GM11168 (cell line): ENCODE data around the gene GRAMD4.

ENCODE experiments used
- in situ Hi-C: fragments of 300-500 bp; cut with MboI; formaldehyde crosslinking; loops from one replicate; pipeline ENCODE4 v1.12.0; 2022; ENCODE audit warnings: low sequenced_read_pairs; ENCODE audit not compliant: unreplicated experiment

GRAMD4 gene

GRCh38 chr22:46703171-46703995 is 83.2 kb downstream of the GRAMD4 start:
- in situ Hi-C loops = no loop called here

GRCh38 chr22:46703996-46704370 is 83.8 kb downstream of the GRAMD4 start:
- in situ Hi-C loops = no loop called here

GRCh38 chr22:46706060-46706459 is 85.9 kb downstream of the GRAMD4 start:
- in situ Hi-C loops = no loop called here

- in situ Hi-C loops = no loop called here
Measured at GRCh38 chr22:46707305-46707704, 87.1 kb downstream of the GRAMD4 start.

- in situ Hi-C loops = no loop called here
Measured at GRCh38 chr22:46707827-46708570, 87.8 kb downstream of the GRAMD4 start.

- in situ Hi-C loops = no loop called here
Measured at GRCh38 chr22:46708766-46709330, 88.7 kb downstream of the GRAMD4 start.

GRCh38 chr22:46710806-46711205 is 90.6 kb downstream of the GRAMD4 start:
- in situ Hi-C loops = no loop called here

- in situ Hi-C loops = no loop called here
Measured at GRCh38 chr22:46712288-46712687, 92.1 kb downstream of the GRAMD4 start.

- in situ Hi-C loops = no loop called here
Measured at GRCh38 chr22:46714550-46714949, 94.4 kb downstream of the GRAMD4 start.

- in situ Hi-C loops = no loop called here
Measured at GRCh38 chr22:46719921-46720320, 99.7 kb downstream of the GRAMD4 start.

GRCh38 chr22:46721501-46722085 is 101.4 kb downstream of the GRAMD4 start:
- in situ Hi-C loops = no loop called here

- in situ Hi-C loops = no loop called here
Measured at GRCh38 chr22:46723882-46724281, 103.7 kb downstream of the GRAMD4 start.

- in situ Hi-C loops = no loop called here
Measured at GRCh38 chr22:46725096-46725495, 104.9 kb downstream of the GRAMD4 start.

- in situ Hi-C loops = no loop called here
Measured at GRCh38 chr22:46726066-46726985, 106.1 kb downstream of the GRAMD4 start.

- in situ Hi-C loops = no loop called here
Measured at GRCh38 chr22:46726986-46727317, 106.8 kb downstream of the GRAMD4 start.

- in situ Hi-C loops = no loop called here
Measured at GRCh38 chr22:46727813-46728364, 107.7 kb downstream of the GRAMD4 start.

- in situ Hi-C loops = no loop called here
Measured at GRCh38 chr22:46728470-46728869, 108.3 kb downstream of the GRAMD4 start.
